ENCODE results near the gene NCMAP. TPM values are rescaled to one million over a fixed set of nuclear protein-coding genes. Genes with fewer than 3 reads are reported as not detected.

The NCMAP gene
- polyA plus RNA-seq, 1 of the 3 experiments (the other 2 are of a cell fraction), result not detected

DNA sequence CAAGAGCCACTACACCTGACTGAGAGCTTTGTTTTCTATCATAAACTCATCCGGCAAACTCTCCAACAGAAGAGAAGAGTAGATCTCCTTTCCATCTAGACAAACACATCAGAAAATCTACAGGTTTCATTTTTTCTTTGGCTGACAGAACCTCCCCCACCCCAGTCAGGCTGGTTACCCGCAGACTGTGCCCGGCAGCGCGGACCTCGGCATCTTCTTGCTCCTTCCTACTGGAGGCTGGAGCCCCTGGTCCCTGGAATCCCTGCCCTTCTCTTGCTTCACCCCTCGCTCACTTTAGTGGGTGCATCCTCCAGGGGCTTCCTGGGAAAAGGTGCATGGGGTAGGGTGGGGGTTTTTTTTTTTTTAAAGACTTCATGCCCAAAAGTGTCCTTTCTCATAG is 23.0 kb downstream of the NCMAP start:
- Histone ChIP-seq H3K79me2 (ENCODE audit: insufficient read depth) (no peaks in the 10 kb centered on the region), H3K4me1 (ENCODE audit: control insufficient read depth in 1 of 2, insufficient read depth in 2 of 2, low read depth in 1 of 2, low read length in 1 of 2) (no peaks in the 10 kb centered on the region; a peak in 1 of 4 replicates), H3K27me3 (ENCODE audit: insufficient read depth) (no peaks in the 10 kb centered on the region), H3K36me3 (replicated peaks in 1 of 2; ENCODE audit: control insufficient read depth in 1 of 2, insufficient read depth in 2 of 2, low read length in 1 of 2) (no peaks in the 10 kb centered on the region), H3K9me2 (no peaks in the 10 kb centered on the region), H3K27ac (ENCODE audit: low read depth in 2 of 2, low read length in 1 of 2) (no peak overlapping the region), H2AFZ (ENCODE audit: low read depth) (no peak overlapping the region), H3K9me3 (no peaks in the 10 kb centered on the region), H3K4me2 (no peak overlapping the region), H3F3A (replicated peaks; ENCODE audit: insufficient read depth) (no peaks in the 10 kb centered on the region), H4K20me1 (ENCODE audit: insufficient read depth) (no peaks in the 10 kb centered on the region), H3K4me3 (ENCODE audit: low read depth in 2 of 2, low read length in 1 of 2) (no peak overlapping the region), H3K9ac (no peak overlapping the region)
- TF ChIP-seq SIN3A (IDR thresholded peaks at IDR 0.05; ENCODE audit: borderline replicate concordance, low read depth, low read length) (no peak), JUND (IDR thresholded peaks at IDR 0.05) (no peak), POLR2AphosphoS5 (IDR thresholded peaks at IDR 0.05; ENCODE audit: low read depth, low read length) (no peak), TEAD4 (IDR thresholded peaks at IDR 0.05; ENCODE audit: borderline replicate concordance, insufficient read depth) (no peak), TAF1 (IDR thresholded peaks at IDR 0.05; ENCODE audit: borderline replicate concordance, low read depth, low read length) (no peak), SMC3 (IDR thresholded peaks at IDR 0.05; ENCODE audit: low read depth, low read length) (no peak)
- TF ChIP-seq, protein P1, sequence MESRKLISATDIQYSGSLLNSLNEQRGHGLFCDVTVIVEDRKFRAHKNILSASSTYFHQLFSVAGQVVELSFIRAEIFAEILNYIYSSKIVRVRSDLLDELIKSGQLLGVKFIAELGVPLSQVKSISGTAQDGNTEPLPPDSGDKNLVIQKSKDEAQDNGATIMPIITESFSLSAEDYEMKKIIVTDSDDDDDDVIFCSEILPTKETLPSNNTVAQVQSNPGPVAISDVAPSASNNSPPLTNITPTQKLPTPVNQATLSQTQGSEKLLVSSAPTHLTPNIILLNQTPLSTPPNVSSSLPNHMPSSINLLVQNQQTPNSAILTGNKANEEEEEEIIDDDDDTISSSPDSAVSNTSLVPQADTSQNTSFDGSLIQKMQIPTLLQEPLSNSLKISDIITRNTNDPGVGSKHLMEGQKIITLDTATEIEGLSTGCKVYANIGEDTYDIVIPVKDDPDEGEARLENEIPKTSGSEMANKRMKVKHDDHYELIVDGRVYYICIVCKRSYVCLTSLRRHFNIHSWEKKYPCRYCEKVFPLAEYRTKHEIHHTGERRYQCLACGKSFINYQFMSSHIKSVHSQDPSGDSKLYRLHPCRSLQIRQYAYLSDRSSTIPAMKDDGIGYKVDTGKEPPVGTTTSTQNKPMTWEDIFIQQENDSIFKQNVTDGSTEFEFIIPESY (IDR thresholded peaks at IDR 0.05; ENCODE audit: borderline replicate concordance, low read depth), result no peak
- TF ChIP-seq, protein P2, sequence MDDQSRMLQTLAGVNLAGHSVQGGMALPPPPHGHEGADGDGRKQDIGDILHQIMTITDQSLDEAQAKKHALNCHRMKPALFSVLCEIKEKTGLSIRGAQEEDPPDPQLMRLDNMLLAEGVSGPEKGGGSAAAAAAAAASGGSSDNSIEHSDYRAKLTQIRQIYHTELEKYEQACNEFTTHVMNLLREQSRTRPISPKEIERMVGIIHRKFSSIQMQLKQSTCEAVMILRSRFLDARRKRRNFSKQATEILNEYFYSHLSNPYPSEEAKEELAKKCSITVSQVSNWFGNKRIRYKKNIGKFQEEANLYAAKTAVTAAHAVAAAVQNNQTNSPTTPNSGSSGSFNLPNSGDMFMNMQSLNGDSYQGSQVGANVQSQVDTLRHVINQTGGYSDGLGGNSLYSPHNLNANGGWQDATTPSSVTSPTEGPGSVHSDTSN (IDR thresholded peaks at IDR 0.05), result no peak
- ChIA-PET POLR2A (no interaction called here), CTCF (interaction anchor here (1.1 kb wide), 2 partner anchors 8 to 58 kb away, joined by 3 read pairs; no protein-coding TSS in a partner anchor)
- DNase-seq, result no peak
- WGBS (ENCODE audit: low lambda C conversion rate), result 84% methylated on average over 7 of the region's 7 CpGs

DNA sequence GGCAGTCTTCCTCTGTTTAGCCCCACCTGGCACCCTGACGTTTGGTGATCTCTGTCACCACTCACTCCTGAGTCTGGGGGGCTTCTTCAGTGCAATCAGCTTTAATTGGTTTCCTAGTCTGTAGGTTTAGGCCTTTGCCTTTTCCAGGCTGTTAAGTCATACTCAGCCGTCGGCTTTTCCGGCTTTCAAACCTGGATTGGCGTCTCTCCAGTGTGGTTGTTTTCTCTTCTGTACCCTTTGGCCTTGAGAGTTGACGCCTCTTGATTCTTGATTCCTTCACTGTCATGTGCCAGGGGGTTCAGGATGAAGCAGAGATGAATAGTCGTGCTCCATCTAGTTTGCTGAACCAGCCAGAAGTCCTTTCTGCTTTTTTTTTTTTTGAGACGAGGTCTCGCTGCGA is 24.9 kb downstream of the NCMAP start:
- Histone ChIP-seq H3K9me3 (no peaks in the 10 kb centered on the region), H2AFZ (ENCODE audit: low read depth) (no peak overlapping the region), H3K9ac (no peak overlapping the region), H3K79me2 (ENCODE audit: insufficient read depth) (no peaks in the 10 kb centered on the region), H3K27me3 (ENCODE audit: insufficient read depth) (no peaks in the 10 kb centered on the region), H3K36me3 (replicated peaks in 1 of 2; ENCODE audit: control insufficient read depth in 1 of 2, insufficient read depth in 2 of 2, low read length in 1 of 2) (no peaks in the 10 kb centered on the region), H3K4me1 (ENCODE audit: control insufficient read depth in 1 of 2, insufficient read depth in 2 of 2, low read depth in 1 of 2, low read length in 1 of 2) (no peaks in the 10 kb centered on the region; a peak in 1 of 4 replicates), H3K9me2 (no peaks in the 10 kb centered on the region), H3K4me3 (ENCODE audit: low read depth in 2 of 2, low read length in 1 of 2) (no peak overlapping the region), H3K4me2 (no peak overlapping the region), H3K27ac (ENCODE audit: low read depth in 2 of 2, low read length in 1 of 2) (no peak overlapping the region), H3F3A (replicated peaks; ENCODE audit: insufficient read depth) (no peaks in the 10 kb centered on the region), H4K20me1 (ENCODE audit: insufficient read depth) (no peaks in the 10 kb centered on the region)
- CTCF ChIA-PET, result no interaction called here
- POLR2A ChIA-PET, result no interaction called here
- no peak for TF ChIP-seq FOXJ3 (CRISPR knock-in tag; IDR thresholded peaks at IDR 0.05)
- TF ChIP-seq, protein P3, sequence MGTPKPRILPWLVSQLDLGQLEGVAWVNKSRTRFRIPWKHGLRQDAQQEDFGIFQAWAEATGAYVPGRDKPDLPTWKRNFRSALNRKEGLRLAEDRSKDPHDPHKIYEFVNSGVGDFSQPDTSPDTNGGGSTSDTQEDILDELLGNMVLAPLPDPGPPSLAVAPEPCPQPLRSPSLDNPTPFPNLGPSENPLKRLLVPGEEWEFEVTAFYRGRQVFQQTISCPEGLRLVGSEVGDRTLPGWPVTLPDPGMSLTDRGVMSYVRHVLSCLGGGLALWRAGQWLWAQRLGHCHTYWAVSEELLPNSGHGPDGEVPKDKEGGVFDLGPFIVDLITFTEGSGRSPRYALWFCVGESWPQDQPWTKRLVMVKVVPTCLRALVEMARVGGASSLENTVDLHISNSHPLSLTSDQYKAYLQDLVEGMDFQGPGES (IDR thresholded peaks at IDR 0.05; ENCODE audit: low read depth, low read length), result no peak
- TF ChIP-seq CHD2 (IDR thresholded peaks at IDR 0.05; ENCODE audit: low read length, partially characterized antibody), result no peak
- no peak for TF ChIP-seq MEF2A (IDR thresholded peaks at IDR 0.05; ENCODE audit: borderline replicate concordance, low read depth)
- no peak for TF ChIP-seq YY1 (IDR thresholded peaks at IDR 0.05; ENCODE audit: low read depth)
- TF ChIP-seq, protein P4, sequence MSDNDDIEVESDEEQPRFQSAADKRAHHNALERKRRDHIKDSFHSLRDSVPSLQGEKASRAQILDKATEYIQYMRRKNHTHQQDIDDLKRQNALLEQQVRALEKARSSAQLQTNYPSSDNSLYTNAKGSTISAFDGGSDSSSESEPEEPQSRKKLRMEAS (IDR thresholded peaks at IDR 0.05; ENCODE audit: low read depth), result no peak
- TF ChIP-seq SIN3A (IDR thresholded peaks at IDR 0.05; ENCODE audit: borderline replicate concordance, low read depth, low read length), result no peak
- TF ChIP-seq EZH2phosphoT487 (IDR thresholded peaks at IDR 0.05; ENCODE audit: borderline replicate concordance, low read depth), result no peak
- TF ChIP-seq TEAD4 (IDR thresholded peaks at IDR 0.05; ENCODE audit: borderline replicate concordance, insufficient read depth), result no peak
- TF ChIP-seq, protein P5, sequence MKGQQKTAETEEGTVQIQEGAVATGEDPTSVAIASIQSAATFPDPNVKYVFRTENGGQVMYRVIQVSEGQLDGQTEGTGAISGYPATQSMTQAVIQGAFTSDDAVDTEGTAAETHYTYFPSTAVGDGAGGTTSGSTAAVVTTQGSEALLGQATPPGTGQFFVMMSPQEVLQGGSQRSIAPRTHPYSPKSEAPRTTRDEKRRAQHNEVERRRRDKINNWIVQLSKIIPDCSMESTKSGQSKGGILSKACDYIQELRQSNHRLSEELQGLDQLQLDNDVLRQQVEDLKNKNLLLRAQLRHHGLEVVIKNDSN (IDR thresholded peaks at IDR 0.05; ENCODE audit: borderline replicate concordance, low read depth), result no peak
- TF ChIP-seq NRF1 (IDR thresholded peaks at IDR 0.05; ENCODE audit: low read depth, low read length), result no peak
- TF ChIP-seq RXRA (IDR thresholded peaks at IDR 0.05; ENCODE audit: borderline replicate concordance, low read depth), result no peak
- no peak for TF ChIP-seq TAF1 (IDR thresholded peaks at IDR 0.05; ENCODE audit: borderline replicate concordance, low read depth, low read length)
- TF ChIP-seq, protein P6, sequence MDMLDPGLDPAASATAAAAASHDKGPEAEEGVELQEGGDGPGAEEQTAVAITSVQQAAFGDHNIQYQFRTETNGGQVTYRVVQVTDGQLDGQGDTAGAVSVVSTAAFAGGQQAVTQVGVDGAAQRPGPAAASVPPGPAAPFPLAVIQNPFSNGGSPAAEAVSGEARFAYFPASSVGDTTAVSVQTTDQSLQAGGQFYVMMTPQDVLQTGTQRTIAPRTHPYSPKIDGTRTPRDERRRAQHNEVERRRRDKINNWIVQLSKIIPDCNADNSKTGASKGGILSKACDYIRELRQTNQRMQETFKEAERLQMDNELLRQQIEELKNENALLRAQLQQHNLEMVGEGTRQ (IDR thresholded peaks at IDR 0.05; ENCODE audit: borderline replicate concordance, low read depth, low read length), result no peak
- no peak for DNase-seq
- WGBS (ENCODE audit: low lambda C conversion rate), result 67% methylated on average over 10 of the region's 10 CpGs

Measured in SK-N-SH (cell line).